D721Med (cell line): ENCODE data around the gene MYO9A.
A peak's percentile ranks its signal among the peaks of the same experiment; 100 is the strongest.

Experiments
- DNase-seq: peaks from one replicate; pipeline ENCODE4 v3.0.0; 2011; ENCODE audit warnings: low spot score; ENCODE audit not compliant: insufficient read length
- FAIRE-seq: peaks from 2 replicates; lab custom pipeline; 2011; peaks lifted over from hg19 to GRCh38; lab: Jason Lieb, UNC
- CTCF ChIP-seq: IDR thresholded peaks from 2 replicates; pipeline ENCODE4 v1.5.1; 2012; ENCODE audit warnings: mild to moderate bottlenecking, control low read depth; ENCODE audit not compliant: insufficient read depth; ENCODE audit errors: missing control alignments

MYO9A gene

GRCh38 chr15:71821547-71822129 is 296.3 kb downstream of the MYO9A start:
- DNase-seq (no peak), FAIRE-seq (no peak)
- TF ChIP-seq CTCF: no peak

- TF ChIP-seq CTCF: no peak
- FAIRE-seq: no peak
- DNase-seq: no peak
Measured at GRCh38 chr15:71820127-71820526, 297.8 kb downstream of the MYO9A start.

- TF ChIP-seq CTCF: no peak
- DNase-seq (no peak), FAIRE-seq (no peak)
Measured at GRCh38 chr15:71817351-71817750, 300.6 kb downstream of the MYO9A start.

- DNase-seq (no peak), FAIRE-seq (peak; percentile 44)
- TF ChIP-seq CTCF: no peak
Measured at GRCh38 chr15:71815301-71815700, 302.6 kb downstream of the MYO9A start.

GRCh38 chr15:71813723-71814470 is 304.1 kb downstream of the MYO9A start:
- TF ChIP-seq CTCF: no peak
- FAIRE-seq (no peak), DNase-seq (no peak)

- TF ChIP-seq CTCF: no peak
- no peak for DNase-seq
- no peak for FAIRE-seq
Measured at GRCh38 chr15:71812966-71813722, 304.8 kb downstream of the MYO9A start.
